Measurements from ENCODE around the gene ALG8.

Gene ALG8

GRCh38 chr11:78160557-78160956 lies 21.1 kb upstream of the ALG8 start:
- no peak for DNase-seq (ENCODE audit: extremely low read depth, low read depth)
- no peak for TF ChIP-seq CTCF (IDR thresholded peaks at IDR 0.05; ENCODE audit: low read depth, low read length, missing control alignments)
- no peak overlapping the region for H3K4me3 ChIP-seq (replicated peaks; ENCODE audit: low read depth, low read length)

DNA sequence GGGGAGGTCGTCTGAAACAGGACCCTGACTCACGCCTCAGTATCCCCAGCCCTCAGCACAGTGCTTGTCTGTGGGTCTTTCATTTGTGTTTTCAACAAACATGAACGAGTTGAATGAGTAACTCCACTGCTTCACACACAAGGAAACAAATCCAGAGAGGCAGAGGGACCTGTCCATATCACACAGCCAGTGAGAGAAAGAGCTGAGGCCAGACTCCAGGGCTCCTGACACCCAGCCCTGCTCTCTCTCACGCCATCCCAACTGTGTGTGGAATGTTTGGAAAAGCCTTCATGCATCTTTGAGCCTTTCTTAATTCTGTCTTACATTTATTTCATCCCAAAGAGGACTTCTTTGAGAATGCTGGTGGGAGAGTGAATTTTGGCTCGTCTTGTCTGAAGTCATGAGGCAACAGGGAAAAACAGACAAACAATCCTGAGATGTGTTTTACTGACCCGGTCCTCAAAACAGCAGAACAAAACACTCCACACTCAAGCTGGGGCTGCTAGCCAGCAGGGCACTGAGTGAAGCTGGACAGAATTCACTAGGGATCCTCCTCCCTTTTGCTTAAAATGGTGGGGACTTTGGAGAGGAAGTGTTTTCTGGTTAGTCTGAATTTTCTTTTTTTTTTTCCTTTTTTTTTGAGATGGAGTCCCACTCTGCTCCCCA lies 19.7 kb upstream of the ALG8 start:
- TF ChIP-seq CTCF (IDR thresholded peaks at IDR 0.05; ENCODE audit: low read depth, low read length, missing control alignments) = no peak
- no peak overlapping the region for H3K4me3 ChIP-seq (replicated peaks; ENCODE audit: low read depth, low read length)
- DNase-seq (ENCODE audit: extremely low read depth, low read depth) = no peak

DNA sequence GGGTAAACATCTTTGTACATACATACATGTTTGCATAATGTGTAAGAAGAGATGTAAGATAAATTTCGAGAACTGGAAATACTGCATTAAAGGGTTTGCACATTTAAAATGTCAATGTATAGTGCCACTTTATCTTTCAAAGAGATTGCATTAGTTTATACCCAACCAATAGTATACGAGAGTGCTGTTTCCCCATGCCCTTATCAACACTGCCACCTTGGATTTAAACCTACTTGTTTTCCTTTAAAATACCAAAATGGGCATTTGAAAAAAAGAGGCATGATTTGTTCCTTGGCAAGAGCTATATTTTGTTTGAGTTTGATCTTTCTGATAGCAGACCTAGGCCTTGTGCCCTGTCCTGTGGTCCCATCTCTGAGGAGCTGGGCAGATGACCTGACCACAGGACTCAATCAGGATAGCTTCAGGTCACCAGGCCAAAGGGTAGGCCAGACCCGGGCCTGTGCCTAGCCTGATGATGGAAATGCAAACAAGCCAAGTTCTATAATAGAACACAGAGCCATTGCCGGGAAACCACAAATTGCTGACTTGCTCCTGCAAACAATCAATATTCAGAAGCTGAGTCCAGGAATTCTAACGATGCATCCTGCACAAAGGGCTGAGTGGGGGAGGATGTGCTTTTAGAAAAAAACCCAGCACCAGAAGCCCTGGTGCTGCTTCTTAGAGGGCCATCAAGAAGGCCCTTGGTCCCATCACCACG lies 16.9 kb upstream of the ALG8 start:
- DNase-seq (ENCODE audit: extremely low read depth, low read depth) = no peak
- no peak overlapping the region for H3K4me3 ChIP-seq (replicated peaks; ENCODE audit: low read depth, low read length)
- TF ChIP-seq CTCF (IDR thresholded peaks at IDR 0.05; ENCODE audit: low read depth, low read length, missing control alignments) = no peak

- no peak overlapping the region for H3K4me3 ChIP-seq (replicated peaks; ENCODE audit: low read depth, low read length)
- TF ChIP-seq CTCF (IDR thresholded peaks at IDR 0.05; ENCODE audit: low read depth, low read length, missing control alignments) = no peak
- no peak for DNase-seq (ENCODE audit: extremely low read depth, low read depth)
Observed at GRCh38 chr11:78151804-78152203, 12.4 kb upstream of the ALG8 start.

GRCh38 chr11:78150754-78151153 lies 11.3 kb upstream of the ALG8 start:
- no peak overlapping the region for H3K4me3 ChIP-seq (replicated peaks; ENCODE audit: low read depth, low read length)
- DNase-seq (ENCODE audit: extremely low read depth, low read depth) = no peak

DNA sequence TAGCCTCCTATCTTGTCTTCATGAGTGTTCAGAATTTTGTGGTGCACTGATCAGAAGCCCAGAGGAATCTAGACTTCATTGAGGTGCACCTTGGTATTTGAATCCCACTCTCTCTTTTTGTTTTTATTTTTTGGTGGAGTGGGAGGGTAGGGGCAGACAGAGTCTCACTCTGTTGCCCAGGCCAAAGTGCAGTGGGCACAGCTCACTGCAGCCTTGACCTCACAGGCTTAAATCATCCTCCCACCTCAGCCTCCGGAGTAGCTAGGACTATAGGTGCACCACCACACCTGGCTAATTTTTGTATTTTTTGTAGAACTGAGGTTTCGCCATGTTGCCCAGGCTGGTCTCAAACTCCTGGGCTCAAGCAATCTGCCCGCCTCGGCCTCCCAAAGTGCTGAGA lies 10.9 kb upstream of the ALG8 start:
- H3K4me3 ChIP-seq (replicated peaks; ENCODE audit: low read depth, low read length) = no peak overlapping the region
- TF ChIP-seq CTCF (IDR thresholded peaks at IDR 0.05; ENCODE audit: low read depth, low read length, missing control alignments) = no peak
- DNase-seq (ENCODE audit: extremely low read depth, low read depth) = no peak

More at GRCh38 chr11:78150754-78151153, 11.3 kb upstream of the ALG8 start:
- TF ChIP-seq CTCF (IDR thresholded peaks at IDR 0.05; ENCODE audit: low read depth, low read length, missing control alignments) = no peak

All from HFF-Myc (cell line).